GM21423 (cell line): Measurements from ENCODE around the gene LACRT.

Experiments
- ATAC-seq: cut with Tn5 transposase; IDR thresholded peaks from one replicate; pipeline ENCODE4 v1.9.1; 2021; ENCODE audit warnings: mild to moderate bottlenecking, moderate library complexity; ENCODE audit not compliant: unreplicated experiment

Gene LACRT

GRCh38 chr12:54603173-54603814 lies 31.4 kb downstream of the LACRT start:
- ATAC-seq = peak; percentile 86

- no peak for ATAC-seq
Measured at GRCh38 chr12:54602661-54603060, 32.0 kb downstream of the LACRT start.

- ATAC-seq = no peak
Measured at GRCh38 chr12:54601841-54602240, 32.9 kb downstream of the LACRT start.

GRCh38 chr12:54598970-54599369 lies 35.7 kb downstream of the LACRT start:
- no peak for ATAC-seq

GRCh38 chr12:54596526-54596946 lies 38.2 kb downstream of the LACRT start:
- no peak for ATAC-seq

- no peak for ATAC-seq
Measured at GRCh38 chr12:54595471-54595870, 39.2 kb downstream of the LACRT start.

- no peak for ATAC-seq
Measured at GRCh38 chr12:54593725-54594124, 41.0 kb downstream of the LACRT start.

GRCh38 chr12:54593135-54593534 lies 41.6 kb downstream of the LACRT start:
- no peak for ATAC-seq

- ATAC-seq = no peak
Measured at GRCh38 chr12:54592316-54592715, 42.4 kb downstream of the LACRT start.

GRCh38 chr12:54590978-54591591 lies 43.6 kb downstream of the LACRT start:
- no peak for ATAC-seq

- no peak for ATAC-seq
Measured at GRCh38 chr12:54589964-54590363, 44.7 kb downstream of the LACRT start.

GRCh38 chr12:54588890-54589267 lies 45.8 kb downstream of the LACRT start:
- ATAC-seq = no peak

- no peak for ATAC-seq
Measured at GRCh38 chr12:54588110-54588889, 46.4 kb downstream of the LACRT start, which contains the start of gene PPP1R1A. TSS of gene PPP1R1A (minus strand) at chr12:54588659. CDS start at chr12:54588488, 171 bp downstream.

GRCh38 chr12:54587315-54587873 lies 47.3 kb downstream of the LACRT start:
- ATAC-seq = no peak

GRCh38 chr12:54586620-54587019 lies 48.1 kb downstream of the LACRT start:
- no peak for ATAC-seq

GRCh38 chr12:54585243-54585642 lies 49.5 kb downstream of the LACRT start:
- ATAC-seq = no peak

GRCh38 chr12:54584128-54584527 lies 50.6 kb downstream of the LACRT start:
- no peak for ATAC-seq

- ATAC-seq = no peak
Measured at GRCh38 chr12:54583726-54584125, 51.0 kb downstream of the LACRT start.

GRCh38 chr12:54581412-54581811 lies 53.3 kb downstream of the LACRT start:
- ATAC-seq = no peak
